Omental fat pad (tissue), 4 donors: ENCODE results near the gene FCGR3A. TPM values are rescaled to one million over a fixed set of nuclear protein-coding genes. Genes with fewer than 3 reads are reported as not detected.
"Not testable (repeated sequence)": the region's sequence is repeated elsewhere in the genome, so short reads cannot be mapped to it uniquely, and the experiment has no call there.

ENCODE experiments used
- ATAC-seq: fragments of 150-250 bp; one replicate; pipeline ENCODE4 v1.9.1; 2016; ENCODE audit warnings: mild to moderate bottlenecking, moderate library complexity; ENCODE audit not compliant: low FRiP score
- DNase-seq: peaks from one replicate; pipeline ENCODE4 v3.0.0-alpha.2; 2019; ENCODE audit warnings: low spot score
- total RNA-seq, 4 donors: library from RNA; depleted of rRNA; stranded (reverse); fragments of >200 nt; gene quantifications; one replicate each; pipeline ENCODE4 v1.1.0, GENCODE V29; 2016
- TF ChIP-seq, protein P1 (sequence below), 3 donors: fragments of 450-650 bp; IDR thresholded peaks; one replicate each; pipeline ENCODE4 v1.5.1; 2016 to 2017; ENCODE audit warnings: antibody characterized with exemption in 3 of 3, mild to moderate bottlenecking in 3 of 3, moderate library complexity in 2 of 3

FCGR3A gene
- total RNA-seq, 4 donors from 2014 or later = 27.6 to 44.3 (median 29.4) TPM

DNA sequence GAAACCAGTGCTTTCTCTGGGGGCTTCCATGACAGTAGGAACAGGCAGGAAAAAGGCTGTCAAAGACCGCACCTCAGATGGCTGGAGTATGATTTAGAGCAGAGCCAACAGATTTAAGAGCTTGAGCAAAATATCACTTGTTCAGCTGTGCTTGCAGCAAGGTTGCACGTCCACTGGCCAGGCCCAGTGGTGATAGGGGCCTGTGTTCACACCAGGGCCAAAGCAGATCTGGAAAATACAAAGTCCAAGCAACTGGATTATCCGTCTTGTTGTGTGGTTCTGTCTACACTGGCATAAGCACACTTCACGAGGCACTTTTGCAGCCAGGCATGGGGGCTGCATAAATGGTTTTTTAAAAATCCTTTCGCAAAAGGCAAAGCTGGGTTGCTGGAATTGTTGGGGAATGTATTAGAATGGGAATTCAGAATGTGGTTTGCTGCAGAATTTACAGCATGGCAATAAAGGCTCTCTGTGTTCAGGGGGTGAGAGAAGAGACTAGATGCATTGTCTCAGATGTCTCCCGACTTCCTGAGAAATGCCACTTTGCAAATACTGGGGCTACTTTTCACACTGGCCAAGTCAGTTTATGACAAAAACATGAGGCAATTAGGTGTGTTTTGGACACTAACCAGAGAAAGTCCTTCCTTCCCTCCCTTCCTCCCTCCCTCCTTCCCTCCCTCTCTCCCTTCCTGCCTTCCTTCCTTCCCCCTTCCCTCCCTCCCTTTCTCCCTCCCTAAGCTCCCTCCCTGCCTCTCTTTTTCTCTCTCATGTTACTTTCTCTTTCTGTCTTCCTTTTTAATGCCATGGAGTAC lies 36.8 kb downstream of the FCGR3A start:
- not testable (repeated sequence) for DNase-seq, ATAC-seq

DNA sequence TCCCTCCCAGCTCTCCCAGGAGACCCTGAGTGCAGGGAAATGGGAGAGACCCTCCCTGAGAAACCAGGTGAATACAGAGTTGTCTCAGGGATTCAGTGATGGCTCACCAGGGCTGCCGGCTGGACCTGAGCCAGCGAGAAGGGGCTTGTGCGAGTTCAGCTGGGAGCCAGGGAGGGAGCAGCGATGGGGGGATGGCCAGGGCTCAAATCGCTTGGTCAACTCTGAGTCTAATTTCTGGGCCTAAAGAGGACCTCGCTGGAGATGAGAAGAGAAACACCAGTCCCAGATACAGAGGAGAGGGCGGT lies 37.9 kb downstream of the FCGR3A start:
- DNase-seq = no peak
- TF ChIP-seq, protein P1, sequence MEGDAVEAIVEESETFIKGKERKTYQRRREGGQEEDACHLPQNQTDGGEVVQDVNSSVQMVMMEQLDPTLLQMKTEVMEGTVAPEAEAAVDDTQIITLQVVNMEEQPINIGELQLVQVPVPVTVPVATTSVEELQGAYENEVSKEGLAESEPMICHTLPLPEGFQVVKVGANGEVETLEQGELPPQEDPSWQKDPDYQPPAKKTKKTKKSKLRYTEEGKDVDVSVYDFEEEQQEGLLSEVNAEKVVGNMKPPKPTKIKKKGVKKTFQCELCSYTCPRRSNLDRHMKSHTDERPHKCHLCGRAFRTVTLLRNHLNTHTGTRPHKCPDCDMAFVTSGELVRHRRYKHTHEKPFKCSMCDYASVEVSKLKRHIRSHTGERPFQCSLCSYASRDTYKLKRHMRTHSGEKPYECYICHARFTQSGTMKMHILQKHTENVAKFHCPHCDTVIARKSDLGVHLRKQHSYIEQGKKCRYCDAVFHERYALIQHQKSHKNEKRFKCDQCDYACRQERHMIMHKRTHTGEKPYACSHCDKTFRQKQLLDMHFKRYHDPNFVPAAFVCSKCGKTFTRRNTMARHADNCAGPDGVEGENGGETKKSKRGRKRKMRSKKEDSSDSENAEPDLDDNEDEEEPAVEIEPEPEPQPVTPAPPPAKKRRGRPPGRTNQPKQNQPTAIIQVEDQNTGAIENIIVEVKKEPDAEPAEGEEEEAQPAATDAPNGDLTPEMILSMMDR (IDR thresholded peaks at IDR 0.05) = no peak
- ATAC-seq = no peak

DNA sequence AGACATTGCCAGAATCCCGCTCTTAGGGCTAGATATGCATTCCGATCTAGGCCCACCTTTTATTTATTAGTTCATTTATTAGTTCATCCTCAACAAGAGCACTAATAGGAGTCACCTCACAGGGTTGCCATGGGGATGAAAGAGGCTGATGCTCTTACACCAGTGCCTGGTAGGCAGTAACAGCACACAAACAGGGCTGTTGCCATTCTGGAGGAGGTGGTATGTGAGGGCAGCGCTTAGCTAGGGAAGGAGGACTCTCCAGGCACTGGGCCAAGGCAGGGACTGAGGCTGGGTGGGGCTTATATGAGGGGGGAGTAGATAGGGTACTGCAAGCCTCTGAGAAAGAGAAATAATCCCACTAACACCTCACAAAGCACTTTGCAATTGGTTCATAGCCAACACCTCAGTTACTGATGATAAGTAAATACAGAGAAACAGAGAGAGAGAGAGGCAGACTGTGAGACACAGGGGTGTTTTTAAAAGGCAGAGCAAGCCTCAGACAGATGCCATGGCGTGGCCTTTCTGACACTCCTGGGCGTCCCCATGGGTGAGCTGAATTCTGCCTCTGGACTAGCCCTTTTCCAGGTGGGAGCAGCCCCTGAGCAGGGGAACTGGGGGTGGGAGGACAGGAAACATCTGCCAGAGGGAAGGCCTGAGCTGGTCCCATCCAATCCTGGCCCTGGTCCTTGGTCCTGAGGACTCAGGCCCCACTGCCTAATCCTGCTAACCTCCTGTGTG lies 38.4 kb downstream of the FCGR3A start:
- no peak for DNase-seq
- TF ChIP-seq, protein P1 (IDR thresholded peaks at IDR 0.05) = no peak
- ATAC-seq = peak; percentile 58

DNA sequence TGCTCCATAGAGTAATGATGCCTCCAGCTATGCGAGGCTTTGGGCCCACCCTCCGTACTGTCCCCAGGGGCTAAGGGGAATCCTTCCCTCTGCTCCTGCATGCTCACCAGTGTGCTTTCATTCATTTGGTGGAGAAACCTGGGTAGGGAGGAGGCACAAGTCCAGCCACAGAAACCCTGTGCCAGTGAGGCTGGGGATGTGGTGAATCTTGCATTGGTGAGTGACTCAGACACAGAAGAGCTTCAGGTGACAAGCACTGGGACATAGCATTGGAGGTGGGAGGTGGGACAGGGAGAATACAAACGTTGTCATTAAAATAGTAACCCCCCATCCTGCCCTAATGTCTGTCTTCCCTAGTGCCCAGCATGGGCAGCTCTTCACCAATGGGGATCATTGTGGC lies 39.1 kb downstream of the FCGR3A start:
- ATAC-seq (no peak), DNase-seq (no peak)
- TF ChIP-seq, protein P1 (IDR thresholded peaks at IDR 0.05) = no peak

DNA sequence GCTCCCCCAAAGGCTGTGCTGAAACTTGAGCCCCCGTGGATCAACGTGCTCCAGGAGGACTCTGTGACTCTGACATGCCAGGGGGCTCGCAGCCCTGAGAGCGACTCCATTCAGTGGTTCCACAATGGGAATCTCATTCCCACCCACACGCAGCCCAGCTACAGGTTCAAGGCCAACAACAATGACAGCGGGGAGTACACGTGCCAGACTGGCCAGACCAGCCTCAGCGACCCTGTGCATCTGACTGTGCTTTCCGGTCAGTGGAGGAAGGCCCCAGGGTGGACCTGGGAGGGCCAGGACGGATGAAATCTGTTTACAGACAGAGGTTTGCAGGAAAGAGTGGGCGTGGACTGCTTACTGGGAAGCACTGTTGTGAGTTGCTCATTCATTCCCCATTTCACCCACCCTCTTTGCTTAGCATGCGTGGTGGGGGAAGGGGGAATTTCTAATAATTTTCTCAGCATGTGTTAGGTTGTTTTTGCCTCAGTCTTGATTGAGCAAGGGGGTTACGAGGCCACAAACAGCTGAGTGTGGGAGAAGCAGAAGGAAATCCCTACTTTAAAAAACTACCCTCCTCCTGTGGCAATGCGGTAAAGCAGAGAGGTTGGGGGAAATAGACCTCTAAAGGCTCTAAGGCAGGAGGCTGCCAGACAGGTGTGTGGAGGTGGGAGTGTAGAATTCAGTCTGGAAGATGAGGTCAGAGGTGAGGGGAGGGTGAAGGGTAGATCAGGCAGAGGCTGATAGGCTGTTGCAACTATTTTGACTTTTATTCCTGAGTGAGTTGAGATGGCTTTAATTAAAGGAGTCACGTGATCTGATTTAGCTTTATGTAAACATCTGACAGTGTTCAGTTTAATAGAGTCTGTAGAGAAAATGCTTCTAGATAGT lies 43.0 kb downstream of the FCGR3A start:
- peak; percentile 48 for ATAC-seq
- no peak for DNase-seq
- TF ChIP-seq, protein P1 (IDR thresholded peaks at IDR 0.05) = no peak

DNA sequence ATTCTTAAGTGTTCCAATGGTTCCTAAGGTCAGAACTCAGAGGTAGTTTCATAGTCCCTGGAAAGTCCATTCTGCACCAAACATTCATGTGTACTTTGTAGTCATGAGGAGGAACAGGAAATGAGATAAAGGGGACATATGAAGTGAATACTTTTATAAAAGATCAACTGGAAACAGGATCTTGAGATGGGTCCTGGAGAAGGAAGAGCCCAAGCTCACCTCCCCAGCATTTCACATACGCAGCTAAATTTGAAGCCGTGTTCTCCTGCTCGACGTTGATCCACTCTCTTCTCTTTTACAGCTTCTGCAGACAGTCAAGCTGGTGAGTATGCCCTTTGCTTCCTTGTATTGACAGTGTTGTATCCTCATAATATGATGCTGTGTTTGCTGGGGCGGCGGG lies 43.9 kb downstream of the FCGR3A start:
- DNase-seq (no peak), ATAC-seq (no peak)
- TF ChIP-seq, protein P1 (IDR thresholded peaks at IDR 0.05) = no peak

DNA sequence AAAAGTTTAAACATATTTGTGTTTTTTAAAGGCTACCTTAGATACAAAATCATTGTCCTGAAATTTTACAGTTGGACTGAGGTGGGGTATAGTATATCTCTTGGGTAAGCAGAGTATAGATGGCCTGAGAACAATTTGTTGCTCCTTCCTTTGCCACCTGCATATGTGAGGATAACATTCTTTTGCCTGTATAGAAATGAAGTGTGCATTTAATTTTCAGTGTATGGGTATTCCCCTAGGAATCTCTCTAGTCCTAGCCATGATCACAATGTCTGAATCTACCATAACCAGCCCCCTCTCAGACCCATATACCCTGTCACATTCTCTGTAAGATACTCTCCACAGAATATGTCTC lies 46.2 kb downstream of the FCGR3A start:
- no peak for ATAC-seq
- TF ChIP-seq, protein P1 (IDR thresholded peaks at IDR 0.05) = no peak
- no peak for DNase-seq
